HG03108 (cell line): ENCODE data around the gene ODAM.
"Not testable (repeated sequence)": the region's sequence is repeated elsewhere in the genome, so short reads cannot be mapped to it uniquely, and the experiment has no call there.

Experiments used
- ATAC-seq: cut with Tn5 transposase; IDR thresholded peaks from one replicate; pipeline ENCODE4 v1.9.1; 2021; ENCODE audit warnings: moderate library complexity; ENCODE audit not compliant: unreplicated experiment

Gene ODAM

GRCh38 chr4:70195425-70195824 lies at the start of gene ODAM:
TSS of gene ODAM (plus strand) at chr4:70195725. CDS start at chr4:70196544, 819 bp downstream.
- no peak for ATAC-seq

GRCh38 chr4:70151271-70151670 lies 44.3 kb upstream of the ODAM start:
- no peak for ATAC-seq

- ATAC-seq: no peak
These were observed 43.4 kb upstream of the ODAM start for GRCh38 chr4:70152088-70152487.

GRCh38 chr4:70153937-70154336 lies 41.6 kb upstream of the ODAM start, which contains the start of gene PRR27:
TSS of gene PRR27 (plus strand) at chr4:70154237. CDS start at chr4:70154376, 139 bp downstream.
- no peak for ATAC-seq

GRCh38 chr4:70158576-70158975 lies 36.9 kb upstream of the ODAM start:
- no peak for ATAC-seq

GRCh38 chr4:70177090-70177489 lies 18.4 kb upstream of the ODAM start:
- ATAC-seq: no peak

GRCh38 chr4:70178075-70178660 lies 17.4 kb upstream of the ODAM start:
- ATAC-seq: no peak

GRCh38 chr4:70179811-70180210 lies 15.7 kb upstream of the ODAM start:
- ATAC-seq: no peak

GRCh38 chr4:70181864-70182263 lies 13.7 kb upstream of the ODAM start:
- ATAC-seq: no peak

GRCh38 chr4:70182517-70183167 lies 12.9 kb upstream of the ODAM start:
- ATAC-seq: no peak

GRCh38 chr4:70183168-70183939 lies 12.2 kb upstream of the ODAM start:
- ATAC-seq: peak; percentile 84

- no peak for ATAC-seq
These were observed 11.6 kb upstream of the ODAM start for GRCh38 chr4:70183940-70184246.

- ATAC-seq: no peak
These were observed 8.3 kb upstream of the ODAM start for GRCh38 chr4:70187216-70187615.

- ATAC-seq: no peak
These were observed 4.9 kb upstream of the ODAM start for GRCh38 chr4:70190579-70190978.

- no peak for ATAC-seq
These were observed 3.9 kb upstream of the ODAM start for GRCh38 chr4:70191647-70192046.

- no peak for ATAC-seq
These were observed 2.6 kb upstream of the ODAM start for GRCh38 chr4:70192895-70193294.

GRCh38 chr4:70196857-70197256 lies 1.3 kb downstream of the ODAM start:
- ATAC-seq: no peak

- ATAC-seq: no peak
These were observed 2.3 kb downstream of the ODAM start for GRCh38 chr4:70197842-70198241.

- no peak for ATAC-seq
These were observed 8.1 kb downstream of the ODAM start for GRCh38 chr4:70203601-70204000.

GRCh38 chr4:70212752-70213151 lies 17.2 kb downstream of the ODAM start:
- not testable (repeated sequence) for ATAC-seq

GRCh38 chr4:70216109-70216508 lies 20.6 kb downstream of the ODAM start:
- not testable (repeated sequence) for ATAC-seq

- ATAC-seq: not testable (repeated sequence)
These were observed 21.0 kb downstream of the ODAM start for GRCh38 chr4:70216550-70216949.
